GM06990 (cell line): ENCODE measurements around the gene ZNF148.
A peak's percentile ranks its signal among the peaks of the same experiment; 100 is the strongest.

Experiments
- DNase-seq: peaks from one replicate; pipeline ENCODE4 v3.0.0-alpha.2; 2011; ENCODE audit not compliant: insufficient read length; ENCODE audit errors: extremely low read depth
- H3K27me3 ChIP-seq: replicated peaks from 2 replicates; pipeline ENCODE4 v1.6.0; 2011; ENCODE audit warnings: low read length; ENCODE audit not compliant: control insufficient read depth, insufficient read depth
- H3K36me3 ChIP-seq: 2 replicates; pipeline ENCODE4 v1.5.1; 2011; ENCODE audit warnings: low read length; ENCODE audit not compliant: control insufficient read depth, insufficient read depth
- H3K4me3 ChIP-seq: replicated peaks from 2 replicates; pipeline ENCODE4 v1.5.1; 2011; ENCODE audit warnings: low read depth, mild to moderate bottlenecking, control low read depth, low read length
- CTCF ChIP-seq: IDR thresholded peaks from 2 replicates; pipeline ENCODE4 v1.5.1; 2011; ENCODE audit warnings: low read length, control low read depth, mild to moderate bottlenecking, inconsistent platforms; ENCODE audit not compliant: insufficient read depth, poor library complexity, severe bottlenecking

ZNF148 gene

GRCh38 chr3:125382298-125382697 is 7.2 kb upstream of the ZNF148 start:
- no peak for DNase-seq
- TF ChIP-seq CTCF, result no peak
- Histone ChIP-seq H3K27me3 (no peaks in the 10 kb centered on the region), H3K36me3 (no peaks in the 10 kb centered on the region), H3K4me3 (no peak overlapping the region)

GRCh38 chr3:125381743-125382142 is 6.6 kb upstream of the ZNF148 start:
- H3K27me3 ChIP-seq, result no peaks in the 10 kb centered on the region
- TF ChIP-seq CTCF, result no peak
- no peaks in the 10 kb centered on the region for H3K36me3 ChIP-seq
- H3K4me3 ChIP-seq, result no peak overlapping the region
- DNase-seq, result peak; percentile 27

GRCh38 chr3:125381314-125381713 is 6.2 kb upstream of the ZNF148 start:
- no peak for DNase-seq
- Histone ChIP-seq H3K27me3 (no peaks in the 10 kb centered on the region), H3K36me3 (no peaks in the 10 kb centered on the region), H3K4me3 (no peak overlapping the region)
- TF ChIP-seq CTCF, result no peak

GRCh38 chr3:125379483-125379882 is 4.4 kb upstream of the ZNF148 start:
- Histone ChIP-seq H3K36me3 (no peaks in the 10 kb centered on the region), H3K27me3 (no peaks in the 10 kb centered on the region), H3K4me3 (no peak overlapping the region)
- no peak for TF ChIP-seq CTCF
- DNase-seq, result no peak

- no peak for TF ChIP-seq CTCF
- no peak overlapping the region for H3K4me3 ChIP-seq
Observed at GRCh38 chr3:125378762-125379161, 3.6 kb upstream of the ZNF148 start.

GRCh38 chr3:125375950-125376679 is 990 bp upstream of the ZNF148 start:
- no peak for TF ChIP-seq CTCF
- DNase-seq, result no peak
- H3K27me3 ChIP-seq, result no peaks in the 10 kb centered on the region
- peak overlapping the region; percentile 81 for H3K4me3 ChIP-seq
- no peaks in the 10 kb centered on the region for H3K36me3 ChIP-seq

More at GRCh38 chr3:125378762-125379161, 3.6 kb upstream of the ZNF148 start:
- H3K36me3 ChIP-seq, result no peaks in the 10 kb centered on the region
- DNase-seq, result no peak
- H3K27me3 ChIP-seq, result no peaks in the 10 kb centered on the region
